CD4-positive, alpha-beta T cell treated with Interleukin-2 at 100 ng/mL for 4 hours (primary cell): ENCODE measurements around the gene PNLIPRP1.

Experiments
- DNase-seq: peaks from one replicate; pipeline ENCODE4 v3.0.0-alpha.2; 2020; ENCODE audit warnings: low spot score

The PNLIPRP1 gene

DNA sequence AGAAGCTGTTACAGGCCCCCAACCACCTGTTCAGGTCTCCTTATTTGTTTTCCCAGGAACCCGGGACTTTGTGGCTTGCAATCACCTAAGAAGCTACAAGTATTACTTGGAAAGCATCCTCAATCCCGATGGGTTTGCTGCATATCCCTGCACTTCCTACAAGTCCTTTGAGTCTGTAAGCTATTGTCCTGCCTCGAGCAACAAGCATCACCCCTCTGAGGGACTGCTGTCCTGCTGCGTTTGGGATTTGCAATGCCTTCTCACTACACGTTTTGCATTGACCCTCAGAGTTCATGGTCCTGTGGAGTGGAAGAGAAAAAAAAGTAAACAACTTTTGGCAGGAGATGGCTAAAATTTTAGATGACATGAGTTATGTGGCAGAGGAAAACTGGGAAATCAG, 9.2 kb downstream of the PNLIPRP1 start:
- DNase-seq, result no peak

GRCh38 chr10:116602648-116603400, 12.1 kb downstream of the PNLIPRP1 start:
- DNase-seq, result no peak

- no peak for DNase-seq
Observed at GRCh38 chr10:116606061-116606483, 15.3 kb downstream of the PNLIPRP1 start.

DNA sequence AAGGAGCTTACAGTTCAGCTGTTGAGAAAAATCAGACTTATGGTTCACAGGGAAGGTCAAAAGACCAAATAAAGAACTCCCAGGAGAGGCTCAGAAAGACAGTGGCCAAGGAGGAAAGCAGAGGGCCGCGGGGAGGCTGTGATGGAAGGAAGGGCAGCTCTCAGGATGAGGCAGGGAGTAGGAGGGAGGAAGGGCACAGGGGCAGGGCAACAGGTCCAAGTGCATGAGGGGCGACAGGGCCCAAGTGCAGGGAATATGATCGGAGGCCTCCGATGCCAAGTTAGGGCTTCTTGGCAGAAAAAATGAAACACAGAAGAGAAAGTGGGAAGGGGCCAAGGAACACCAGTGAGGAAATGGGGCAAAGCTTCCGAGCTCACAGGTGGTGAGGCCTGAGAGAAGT, 16.6 kb downstream of the PNLIPRP1 start:
- no peak for DNase-seq

GRCh38 chr10:116608686-116609594, 18.2 kb downstream of the PNLIPRP1 start:
- no peak for DNase-seq

DNA sequence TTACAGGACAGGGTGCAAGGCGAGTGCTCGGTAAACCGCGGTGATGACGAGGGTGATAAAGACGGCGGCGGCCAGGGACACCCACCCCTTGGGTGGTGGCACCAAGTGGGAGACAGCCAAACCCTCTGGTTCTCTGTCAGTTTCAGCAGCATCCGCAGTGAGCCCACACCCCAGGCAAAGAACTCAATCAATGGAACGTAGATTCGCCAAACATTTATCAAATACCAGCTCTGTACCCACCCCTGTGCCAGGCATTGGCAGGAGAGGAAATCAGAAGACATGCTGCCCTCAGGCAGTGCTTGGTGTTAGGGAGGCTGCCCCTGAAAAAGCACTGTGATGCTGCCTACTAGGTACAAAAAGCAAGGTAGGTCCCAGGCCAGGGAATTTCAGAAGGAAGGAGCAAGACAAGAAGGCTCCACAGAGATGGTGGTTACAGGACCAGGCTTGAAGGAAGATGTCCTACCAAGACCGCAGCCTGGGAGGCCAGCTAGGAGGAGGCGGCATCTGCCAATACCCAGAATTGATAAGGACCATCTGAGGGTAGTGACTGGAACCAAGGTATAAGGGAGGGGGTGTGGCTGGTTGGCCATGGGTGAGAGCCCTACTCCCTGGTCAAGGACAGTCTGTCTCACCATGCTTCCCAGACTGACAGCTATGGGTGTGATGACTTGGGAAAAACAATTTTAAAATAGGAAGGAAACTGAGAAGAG, 19.8 kb downstream of the PNLIPRP1 start:
- no peak for DNase-seq

- no peak for DNase-seq
Observed at GRCh38 chr10:116611153-116611545, 20.4 kb downstream of the PNLIPRP1 start.

GRCh38 chr10:116612107-116612769, 21.5 kb downstream of the PNLIPRP1 start:
- no peak for DNase-seq

DNA sequence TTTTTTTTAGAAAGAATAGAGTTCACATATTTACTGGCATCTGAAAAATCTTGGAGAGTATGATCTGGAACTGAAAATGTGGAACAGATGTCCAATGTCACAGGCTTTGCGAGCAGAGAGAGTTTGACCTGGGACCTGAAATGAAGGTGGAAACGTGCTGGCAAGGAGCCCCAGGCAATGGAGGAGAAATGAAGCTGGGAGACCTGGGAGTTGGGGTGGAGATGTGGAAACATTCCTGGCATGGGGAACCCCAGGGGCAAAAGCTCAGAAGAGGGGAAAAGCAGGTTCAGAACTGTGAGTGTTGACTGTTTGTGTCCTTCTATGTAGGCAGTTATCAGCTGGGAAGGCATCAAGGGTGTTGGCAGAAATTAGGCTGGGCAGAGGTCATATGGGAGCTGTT, 22.7 kb downstream of the PNLIPRP1 start:
- no peak for DNase-seq

DNA sequence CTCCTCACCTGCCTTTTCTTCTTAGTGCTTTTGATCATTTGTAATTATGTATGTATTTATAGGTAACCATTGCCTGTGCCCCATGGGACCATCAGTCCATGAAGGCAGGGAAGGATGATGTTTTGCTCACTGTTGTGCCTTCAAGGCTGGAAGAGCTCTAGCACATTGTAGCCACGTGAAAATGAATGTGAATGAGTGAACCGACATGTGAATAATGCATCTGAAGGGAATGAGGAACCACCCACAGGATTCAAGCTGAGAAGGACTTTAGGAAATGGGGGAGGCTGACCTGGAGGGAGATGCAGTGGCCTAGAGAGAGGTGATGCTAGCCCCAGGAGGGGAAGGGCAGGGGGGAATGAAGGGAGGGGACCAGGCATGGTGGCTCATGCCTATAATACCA, 24.0 kb downstream of the PNLIPRP1 start:
- DNase-seq, result no peak

DNA sequence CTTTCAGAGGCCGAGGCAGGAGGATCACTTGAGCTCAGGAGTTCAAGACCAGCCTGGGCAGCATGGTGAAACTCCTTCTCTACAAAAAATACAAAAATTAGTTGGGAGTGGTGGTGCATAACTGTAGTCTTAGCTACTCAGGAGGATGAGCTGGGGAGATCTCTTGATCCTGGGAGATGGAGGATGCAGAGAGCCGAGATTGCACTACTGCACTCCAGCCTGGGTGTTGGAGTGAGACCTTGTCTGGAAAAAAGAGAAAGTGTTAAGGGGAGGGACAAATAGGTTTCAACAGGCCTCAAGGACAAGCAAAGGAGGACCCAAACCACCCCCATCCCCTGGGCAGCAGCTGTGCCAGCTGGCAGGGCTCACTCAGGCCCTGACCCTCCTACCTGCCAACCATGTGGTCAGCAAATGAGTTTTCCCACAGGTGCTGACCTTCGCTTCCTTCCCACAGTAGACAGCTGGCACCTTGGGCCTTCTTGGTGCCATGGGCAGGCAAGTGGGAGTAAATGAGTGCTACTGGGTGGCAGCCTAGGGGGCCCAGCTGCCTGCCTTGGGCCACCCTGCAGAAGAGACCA, 24.5 kb downstream of the PNLIPRP1 start:
- DNase-seq, result no peak

DNA sequence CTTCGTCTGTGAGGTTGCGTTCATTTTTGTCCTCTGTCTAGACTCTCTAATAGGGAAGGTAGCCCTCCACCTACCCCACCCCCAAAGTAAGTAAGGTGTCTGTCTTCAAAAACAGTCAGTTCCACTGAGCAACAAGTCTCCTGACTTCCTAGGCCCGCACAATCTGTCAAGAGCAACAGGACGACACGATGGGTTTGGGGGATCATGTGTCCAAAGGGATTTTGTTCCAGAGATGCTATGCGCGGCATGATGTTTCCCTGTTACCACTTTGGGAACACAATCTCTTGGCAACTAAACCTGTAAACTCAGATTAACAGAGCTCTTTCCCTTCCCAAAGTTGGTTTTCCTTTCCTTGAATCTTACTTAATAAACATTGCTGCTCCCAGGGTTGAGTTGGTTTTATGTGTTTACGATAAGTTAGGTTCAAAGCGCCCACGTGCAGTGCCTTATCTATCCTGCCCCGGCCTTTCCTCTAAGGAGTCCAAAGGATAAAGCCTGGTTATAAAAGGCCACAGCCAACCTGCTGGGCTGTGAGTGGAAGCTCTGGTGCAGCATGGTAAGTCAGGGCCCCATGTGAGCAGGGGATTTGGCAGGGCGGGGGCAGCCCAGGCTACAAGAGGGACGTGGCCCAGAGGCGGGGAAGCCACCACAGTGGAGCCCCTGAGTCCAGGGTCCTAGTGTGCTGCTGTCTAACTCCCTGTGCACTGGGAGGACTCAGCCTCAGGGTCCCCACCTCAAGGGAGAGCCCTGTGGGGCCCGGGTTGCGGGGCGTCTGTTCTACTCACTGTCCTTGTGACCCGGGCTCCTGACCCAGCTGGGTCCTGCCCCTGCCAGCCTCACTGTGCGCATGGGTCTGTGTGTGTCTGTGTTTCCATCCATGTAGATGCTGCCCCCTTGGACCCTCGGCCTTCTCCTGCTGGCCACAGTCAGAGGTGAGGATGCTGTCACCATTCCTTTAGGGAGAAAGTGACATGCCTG, 30.0 kb downstream of the PNLIPRP1 start, which contains the start of gene PNLIPRP2:
TSS of gene PNLIPRP2 (plus strand) at position 531 of the 978 bp plus-strand sequence.
- no peak for DNase-seq

DNA sequence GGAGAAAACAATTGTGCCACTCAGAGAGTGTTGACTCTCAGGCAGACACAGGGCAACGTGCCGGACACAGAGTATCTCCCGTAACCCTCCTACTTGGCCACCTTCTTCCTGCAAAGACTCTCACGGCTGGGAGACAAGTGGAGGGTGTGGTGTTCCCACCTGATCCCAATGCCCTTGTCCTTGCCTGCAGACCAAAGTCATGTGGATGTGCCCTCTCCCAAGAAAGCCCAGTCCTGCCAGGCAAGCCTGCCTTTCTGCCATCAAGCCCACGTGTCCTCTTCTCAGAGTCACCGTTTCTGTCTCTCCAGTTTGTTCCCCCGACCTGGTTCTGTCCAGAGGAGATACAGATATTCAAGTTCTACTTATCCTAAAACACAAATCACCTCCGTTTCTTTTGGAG, 30.7 kb downstream of the PNLIPRP1 start:
- no peak for DNase-seq

- no peak for DNase-seq
Observed at GRCh38 chr10:116621934-116622655, 31.3 kb downstream of the PNLIPRP1 start.

GRCh38 chr10:116625845-116626244, 35.1 kb downstream of the PNLIPRP1 start:
- DNase-seq, result no peak

DNA sequence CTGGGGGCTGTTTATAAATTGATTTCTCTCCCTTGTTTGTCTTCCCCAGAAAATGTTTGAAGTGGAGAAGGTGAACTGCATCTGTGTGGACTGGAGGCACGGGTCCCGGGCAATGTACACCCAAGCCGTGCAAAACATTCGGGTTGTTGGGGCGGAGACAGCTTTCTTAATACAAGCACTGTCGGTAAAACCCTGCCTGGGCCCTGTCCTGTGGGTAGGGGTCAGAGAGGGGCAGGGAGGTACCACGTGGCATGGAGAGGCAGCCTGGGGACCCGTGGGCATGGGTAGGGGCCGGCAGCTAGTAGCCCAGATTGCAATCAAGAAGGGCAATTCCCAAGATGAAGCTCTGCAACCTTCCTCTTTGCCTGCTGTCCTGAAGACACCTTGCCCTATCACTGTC, 36.1 kb downstream of the PNLIPRP1 start:
- no peak for DNase-seq

GRCh38 chr10:116627386-116627933, 36.7 kb downstream of the PNLIPRP1 start:
- no peak for DNase-seq

- DNase-seq, result no peak
Observed at GRCh38 chr10:116629340-116629739, 38.6 kb downstream of the PNLIPRP1 start.

DNA sequence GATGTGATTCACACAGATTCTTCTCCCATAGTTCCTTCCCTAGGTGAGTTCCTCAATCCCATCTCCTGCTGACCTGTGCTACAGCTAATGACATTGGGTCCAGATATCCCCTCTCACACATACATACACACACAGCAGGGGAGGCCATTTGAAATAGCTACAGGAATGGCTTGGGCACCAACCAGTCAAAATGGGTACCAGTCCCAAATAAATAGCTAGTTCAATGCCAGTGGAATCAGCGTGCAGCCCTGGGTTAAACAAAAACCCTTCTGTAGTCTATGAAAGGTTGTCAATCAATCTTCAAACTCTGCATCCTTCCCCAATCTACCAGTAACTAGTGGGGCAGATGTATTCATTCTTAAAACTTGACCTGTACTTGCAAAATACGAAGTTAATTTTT, 39.3 kb downstream of the PNLIPRP1 start:
- no peak for DNase-seq
